ENCODE results near the gene CATSPER1. TPM values are rescaled to one million over a fixed set of nuclear protein-coding genes. Genes with fewer than 3 reads are reported as not detected.

The CATSPER1 gene
- total and polyA plus RNA-seq, 12 donors = 0.17 to 1.1 TPM; not detected in 10

- TF ChIP-seq CTCF (IDR thresholded peaks at IDR 0.05) = no peak
- Histone ChIP-seq H3K9me3 (no peaks in the 10 kb centered on the region), H3K27me3 (no peaks in the 10 kb centered on the region), H3K27ac (no peak overlapping the region), H3K4me1 (peaks cover 0 to 6% (median 0%) of the 10 kb centered on the region in 9 donors), H3K36me3 (peaks cover 0 to 40% (median 31%) of the 10 kb centered on the region in 9 donors), H3K4me3 (no peak overlapping the region)
- ATAC-seq (peak in 2 of 8 donors; percentile 10 to 20), DNase-seq (no peak)
- intact Hi-C loops (cut with DNase I) = loop anchor here in 5 of 10 donors (5.0 to 10.0 kb wide), 5 partner anchors 99 to 356 kb away; partner anchors contain the start of genes RNASEH2C (in 1 of the 5) and SIPA1 (in 1 of the 5)
- 73 to 75% methylated on average over 12 of the region's 12 CpGs for WGBS, 2 donors
Measured at GRCh38 chr11:65981101-65981740, 45.1 kb downstream of the CATSPER1 start.

GRCh38 chr11:65979261-65979759 lies 47.0 kb downstream of the CATSPER1 start:
- ATAC-seq (no peak), DNase-seq (no peak)
- H3K27me3 ChIP-seq = no peaks in the 10 kb centered on the region
- no peak overlapping the region for H3K27ac ChIP-seq
- no peaks in the 10 kb centered on the region for H3K9me3 ChIP-seq
- no peak for TF ChIP-seq CTCF (IDR thresholded peaks at IDR 0.05)
- intact Hi-C loops (cut with DNase I) = no loop called here
- 84 to 87% methylated on average over 10 of the region's 10 CpGs for WGBS, 2 donors
- no peaks in the 10 kb centered on the region for H3K4me1 ChIP-seq
- peaks cover 0 to 56% (median 31%) of the 10 kb centered on the region in 9 donors for H3K36me3 ChIP-seq
- no peak overlapping the region for H3K4me3 ChIP-seq

GRCh38 chr11:65978391-65979238 lies 47.7 kb downstream of the CATSPER1 start:
- intact Hi-C loops (cut with DNase I) = no loop called here
- ATAC-seq (no peak), DNase-seq (no peak)
- H3K27me3 ChIP-seq = no peaks in the 10 kb centered on the region
- 91 to 93% methylated on average over 34 of the region's 34 CpGs for WGBS, 2 donors
- H3K27ac ChIP-seq = no peak overlapping the region
- no peaks in the 10 kb centered on the region for H3K9me3 ChIP-seq
- no peaks in the 10 kb centered on the region for H3K4me1 ChIP-seq
- TF ChIP-seq CTCF (IDR thresholded peaks at IDR 0.05) = no peak
- H3K4me3 ChIP-seq = no peak overlapping the region
- peaks cover 0 to 61% (median 31%) of the 10 kb centered on the region in 9 donors for H3K36me3 ChIP-seq

- no peak for TF ChIP-seq CTCF (IDR thresholded peaks at IDR 0.05)
- H3K27me3 ChIP-seq = no peaks in the 10 kb centered on the region
- H3K9me3 ChIP-seq = no peaks in the 10 kb centered on the region
- DNase-seq = no peak
- no peak overlapping the region for H3K4me3 ChIP-seq
- H3K27ac ChIP-seq = no peak overlapping the region
- ATAC-seq = peak in 2 of 8 donors; percentile 11 to 14
- no peaks in the 10 kb centered on the region for H3K4me1 ChIP-seq
- intact Hi-C loops (cut with DNase I) = no loop called here
- WGBS, 2 donors = 90 to 92% methylated on average over 28 to 29 of the region's 29 CpGs
- H3K36me3 ChIP-seq = peaks cover 0 to 69% (median 31%) of the 10 kb centered on the region in 9 donors
Measured at GRCh38 chr11:65977621-65978390, 48.5 kb downstream of the CATSPER1 start.

Data from heart right ventricle (tissue), 16 donors.